HEK293 (cell line): Measurements from ENCODE around the gene SLC10A7.

Source experiments
- ATF2 ChIP-seq: fragments of 450-650 bp; formaldehyde crosslinking; IDR thresholded peaks from 2 replicates; pipeline ENCODE4 v1.5.1; 2016; ENCODE audit warnings: missing biosample characterization, missing genetic modification characterization, low read depth
- CTCF ChIP-seq: fragments of 450-650 bp; formaldehyde crosslinking; IDR thresholded peaks from 2 replicates; pipeline ENCODE4 v1.5.1; 2016; ENCODE audit warnings: missing biosample characterization, missing genetic modification characterization
- MYNN ChIP-seq: fragments of 450-650 bp; formaldehyde crosslinking; IDR thresholded peaks from 2 replicates; pipeline ENCODE4 v1.5.1; 2016; ENCODE audit warnings: missing biosample characterization, missing genetic modification characterization, borderline replicate concordance
- PRDM10 ChIP-seq: fragments of 450-650 bp; formaldehyde crosslinking; IDR thresholded peaks from 2 replicates; pipeline ENCODE4 v1.5.1; 2016; ENCODE audit warnings: missing biosample characterization, missing genetic modification characterization
- ZFHX2 ChIP-seq: fragments of 450-650 bp; formaldehyde crosslinking; conservative IDR thresholded peaks from 2 replicates; pipeline ENCODE4 v1.5.1; 2016; ENCODE audit warnings: missing biosample characterization, missing genetic modification characterization
- ZNF169 ChIP-seq: fragments of 450-650 bp; formaldehyde crosslinking; IDR thresholded peaks from 2 replicates; pipeline ENCODE4 v1.5.1; 2016; ENCODE audit warnings: missing biosample characterization, missing genetic modification characterization
- ZNF274 ChIP-seq, 2 experiments: fragments of 200-500 bp in 1 of 2; fragments of 450-650 bp in 1 of 2; sonication (Bioruptor generic) in 1 of 2; formaldehyde crosslinking in 1 of 2; IDR thresholded peaks; 2 replicates each; pipeline versions ENCODE4 v1.5.1 to v1.6.1; 2014 to 2016; ENCODE audit warnings: borderline replicate concordance in 1 of 2, inconsistent platforms in 1 of 2, low read length in 1 of 2, missing biosample characterization in 1 of 2, missing genetic modification characterization in 1 of 2
- ZNF280D ChIP-seq: fragments of 450-650 bp; formaldehyde crosslinking; IDR thresholded peaks from 2 replicates; pipeline ENCODE4 v1.5.1; 2016; ENCODE audit warnings: missing biosample characterization, missing genetic modification characterization
- ZNF398 ChIP-seq: fragments of 450-650 bp; formaldehyde crosslinking; IDR thresholded peaks from 2 replicates; pipeline ENCODE4 v1.5.1; 2017; ENCODE audit warnings: missing biosample characterization, missing genetic modification characterization
- ZNF488 ChIP-seq: fragments of 450-650 bp; formaldehyde crosslinking; IDR thresholded peaks from 2 replicates; pipeline ENCODE4 v1.5.1; 2016; ENCODE audit warnings: missing biosample characterization, missing genetic modification characterization
- ZNF555 ChIP-seq: fragments of 450-650 bp; formaldehyde crosslinking; conservative IDR thresholded peaks from 2 replicates; pipeline ENCODE4 v1.5.1; 2017; ENCODE audit warnings: missing biosample characterization, mild to moderate bottlenecking, missing genetic modification characterization, inconsistent platforms
- ZNF600 ChIP-seq: fragments of 450-650 bp; formaldehyde crosslinking; IDR thresholded peaks from 2 replicates; pipeline ENCODE4 v1.5.1; 2016; ENCODE audit warnings: missing biosample characterization, missing genetic modification characterization
- ZNF707 ChIP-seq: fragments of 450-650 bp; formaldehyde crosslinking; IDR thresholded peaks from 2 replicates; pipeline ENCODE4 v1.5.1; 2016; ENCODE audit warnings: missing biosample characterization, missing genetic modification characterization

GRCh38 chr4:146229406-146229805, 292.3 kb downstream of the SLC10A7 start:
- TF ChIP-seq MYNN (tag by site-specific recombination) (no peak), CTCF (tag by site-specific recombination) (no peak), ZNF169 (no peak), ZNF555 (tag by site-specific recombination) (no peak), ZNF488 (tag by site-specific recombination) (no peak), PRDM10 (tag by site-specific recombination) (no peak), ZNF274 (IDR thresholded peaks at IDR 0.05; ENCODE audit: low read length) (no peak), ZNF274 (tag by site-specific recombination; IDR thresholded peaks at IDR 0.05; ENCODE audit: borderline replicate concordance) (no peak), ZNF707 (tag by site-specific recombination) (no peak), ZNF600 (no peak), ZNF280D (tag by site-specific recombination) (no peak), ZFHX2 (tag by site-specific recombination) (no peak), ZNF398 (tag by site-specific recombination) (no peak), ATF2 (tag by site-specific recombination) (no peak)
